Transverse colon (tissue), 3 donors: Measurements from ENCODE around the gene NPIPA1.

Experiments
- CTCF ChIP-seq, 5 experiments: fragments of 200-600 bp in 3 of 5; fragments of 450-650 bp in 2 of 5; sonication (generic) in 3 of 5; IDR thresholded peaks; 1 replicate in 2 of 5; 2 replicates in 3 of 5; pipeline ENCODE4 v1.5.1; 2016 to 2017; ENCODE audit warnings: antibody characterized with exemption in 5 of 5, inconsistent platforms in 3 of 5, mild to moderate bottlenecking in 2 of 5, moderate library complexity in 1 of 5
- POLR2A ChIP-seq: fragments of 450-650 bp; IDR thresholded peaks from one replicate; pipeline ENCODE4 v1.6.1; 2016; ENCODE audit warnings: antibody characterized with exemption, mild to moderate bottlenecking, moderate library complexity

GRCh38 chr16:14974656-14975417, 37.6 kb downstream of the NPIPA1 start, which contains the start of gene PDXDC1:
- TF ChIP-seq POLR2A (peak; percentile 98), CTCF (IDR thresholded peaks at IDR 0.05) (peak in 1 of 5 experiments; percentile 5)
